ENCODE results near the gene TCF19. TPM values are rescaled to one million over a fixed set of nuclear protein-coding genes. Genes with fewer than 3 reads are reported as not detected.

TCF19 gene
- total RNA-seq, 6 experiments from 2014 or later = 0.42 to 4.4 (median 1.3) TPM

GRCh38 chr6:31128093-31128676, 30.2 kb upstream of the TCF19 start:
- peak in 2 of 3 donors; percentile 64 for DNase-seq
- under 1% methylated on average over 8 of the region's 8 CpGs for WGBS (ENCODE audit: insufficient coverage, low coverage, low lambda C conversion rate, missing lambda C conversion rate)
- H3K4me1 ChIP-seq = no peaks in the 10 kb centered on the region
- intact Hi-C loops (cut with DNase I) = no loop called here
- no peak for TF ChIP-seq POLR2A (IDR thresholded peaks at IDR 0.05)
- TF ChIP-seq, protein P1, sequence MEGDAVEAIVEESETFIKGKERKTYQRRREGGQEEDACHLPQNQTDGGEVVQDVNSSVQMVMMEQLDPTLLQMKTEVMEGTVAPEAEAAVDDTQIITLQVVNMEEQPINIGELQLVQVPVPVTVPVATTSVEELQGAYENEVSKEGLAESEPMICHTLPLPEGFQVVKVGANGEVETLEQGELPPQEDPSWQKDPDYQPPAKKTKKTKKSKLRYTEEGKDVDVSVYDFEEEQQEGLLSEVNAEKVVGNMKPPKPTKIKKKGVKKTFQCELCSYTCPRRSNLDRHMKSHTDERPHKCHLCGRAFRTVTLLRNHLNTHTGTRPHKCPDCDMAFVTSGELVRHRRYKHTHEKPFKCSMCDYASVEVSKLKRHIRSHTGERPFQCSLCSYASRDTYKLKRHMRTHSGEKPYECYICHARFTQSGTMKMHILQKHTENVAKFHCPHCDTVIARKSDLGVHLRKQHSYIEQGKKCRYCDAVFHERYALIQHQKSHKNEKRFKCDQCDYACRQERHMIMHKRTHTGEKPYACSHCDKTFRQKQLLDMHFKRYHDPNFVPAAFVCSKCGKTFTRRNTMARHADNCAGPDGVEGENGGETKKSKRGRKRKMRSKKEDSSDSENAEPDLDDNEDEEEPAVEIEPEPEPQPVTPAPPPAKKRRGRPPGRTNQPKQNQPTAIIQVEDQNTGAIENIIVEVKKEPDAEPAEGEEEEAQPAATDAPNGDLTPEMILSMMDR (IDR thresholded peaks at IDR 0.05) = peak; percentile 54 to 89 (median 83)
- H3K27ac ChIP-seq = no peak overlapping the region
- ATAC-seq = peak; percentile 81 to 89 (median 82)
- no peak overlapping the region for H3K4me3 ChIP-seq
- H3K9me3 ChIP-seq = no peaks in the 10 kb centered on the region
- no peaks in the 10 kb centered on the region for H3K27me3 ChIP-seq
- H3K36me3 ChIP-seq = no peaks in the 10 kb centered on the region

DNA sequence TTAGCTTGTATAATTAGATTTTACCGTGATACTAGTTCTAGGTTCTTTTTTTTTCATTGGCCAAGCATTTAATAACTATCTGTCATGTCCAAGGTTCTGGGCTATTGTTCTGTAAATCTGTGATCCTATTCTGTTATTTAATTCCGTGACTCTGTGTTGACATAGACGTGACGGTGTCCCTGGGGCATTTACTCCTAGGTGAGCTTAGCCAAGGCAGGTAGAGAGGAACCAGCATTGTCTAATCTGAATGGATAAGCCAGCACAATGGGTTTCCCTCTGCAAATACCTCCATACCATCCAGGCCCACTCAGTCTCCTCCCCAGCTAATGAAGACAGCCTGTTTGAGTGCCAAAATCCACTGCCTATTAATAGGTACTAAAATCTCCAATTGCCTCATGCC, 29.3 kb upstream of the TCF19 start:
- no peak for TF ChIP-seq POLR2A (IDR thresholded peaks at IDR 0.05)
- TF ChIP-seq, protein P1 (IDR thresholded peaks at IDR 0.05) = no peak
- 26% methylated on average over 4 of the region's 4 CpGs for WGBS (ENCODE audit: insufficient coverage, low coverage, low lambda C conversion rate, missing lambda C conversion rate)

GRCh38 chr6:31130751-31131150, 27.6 kb upstream of the TCF19 start:
- Histone ChIP-seq H3K4me3 (no peak overlapping the region), H3K9me3 (no peaks in the 10 kb centered on the region), H3K36me3 (no peaks in the 10 kb centered on the region), H3K4me1 (no peaks in the 10 kb centered on the region), H3K27me3 (no peaks in the 10 kb centered on the region), H3K27ac (no peak overlapping the region)
- ATAC-seq (no peak), DNase-seq (no peak)
- intact Hi-C loops (cut with DNase I) = loop anchor here in 1 of 2 donors (10.0 kb wide), 1 partner anchor 244 kb away; no protein-coding TSS in a partner anchor
- TF ChIP-seq, protein P1 (IDR thresholded peaks at IDR 0.05) = no peak
- TF ChIP-seq POLR2A (IDR thresholded peaks at IDR 0.05) = no peak
- 69% methylated on average over 3 of the region's 3 CpGs for WGBS (ENCODE audit: insufficient coverage, low coverage, low lambda C conversion rate, missing lambda C conversion rate)

More for the DNA sequence above, 29.3 kb upstream of the TCF19 start:
- Histone ChIP-seq H3K27me3 (no peaks in the 10 kb centered on the region), H3K4me3 (no peak overlapping the region), H3K27ac (no peak overlapping the region), H3K36me3 (no peaks in the 10 kb centered on the region), H3K9me3 (no peaks in the 10 kb centered on the region), H3K4me1 (no peaks in the 10 kb centered on the region)
- ATAC-seq = no peak
- intact Hi-C loops (cut with DNase I) = no loop called here
- DNase-seq = no peak

DNA sequence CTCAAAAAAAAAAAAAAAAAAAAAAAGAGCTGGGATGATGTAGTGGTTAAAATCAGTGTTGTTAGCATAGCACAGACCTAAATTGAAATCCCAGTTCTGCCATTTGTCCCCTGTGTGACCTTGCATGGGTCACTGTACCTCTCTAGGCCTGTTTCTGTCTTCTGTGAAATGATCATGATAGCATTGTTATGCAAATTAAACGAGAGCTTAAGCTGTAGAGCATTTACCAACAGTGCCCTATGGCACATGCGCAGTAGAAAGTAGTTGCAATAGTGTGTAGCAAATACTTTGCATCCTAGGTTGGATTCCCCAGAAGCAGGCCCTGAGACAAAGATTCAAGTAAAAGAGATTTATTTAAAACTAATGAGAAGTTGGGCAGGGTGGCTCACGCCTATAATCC, 26.8 kb upstream of the TCF19 start:
- TF ChIP-seq POLR2A (IDR thresholded peaks at IDR 0.05) = no peak
- TF ChIP-seq, protein P1 (IDR thresholded peaks at IDR 0.05) = no peak
- Histone ChIP-seq H3K9me3 (no peaks in the 10 kb centered on the region), H3K4me3 (no peak overlapping the region), H3K27ac (no peak overlapping the region), H3K27me3 (no peaks in the 10 kb centered on the region), H3K36me3 (no peaks in the 10 kb centered on the region), H3K4me1 (no peaks in the 10 kb centered on the region)
- DNase-seq (no peak), ATAC-seq (no peak)
- intact Hi-C loops (cut with DNase I) = loop anchor here in 1 of 2 donors (10.0 kb wide), 1 partner anchor 243 kb away; no protein-coding TSS in a partner anchor
- WGBS (ENCODE audit: insufficient coverage, low coverage, low lambda C conversion rate, missing lambda C conversion rate) = 84% methylated on average over 3 of the region's 3 CpGs

Data from right lobe of liver (tissue), 6 donors.